ENCODE results near the gene ZNF841. TPM values are rescaled to one million over a fixed set of nuclear protein-coding genes. Genes with fewer than 3 reads are reported as not detected.

ZNF841 gene
- total RNA-seq, 1 experiment from 2014 or later, result 24.9 TPM

DNA sequence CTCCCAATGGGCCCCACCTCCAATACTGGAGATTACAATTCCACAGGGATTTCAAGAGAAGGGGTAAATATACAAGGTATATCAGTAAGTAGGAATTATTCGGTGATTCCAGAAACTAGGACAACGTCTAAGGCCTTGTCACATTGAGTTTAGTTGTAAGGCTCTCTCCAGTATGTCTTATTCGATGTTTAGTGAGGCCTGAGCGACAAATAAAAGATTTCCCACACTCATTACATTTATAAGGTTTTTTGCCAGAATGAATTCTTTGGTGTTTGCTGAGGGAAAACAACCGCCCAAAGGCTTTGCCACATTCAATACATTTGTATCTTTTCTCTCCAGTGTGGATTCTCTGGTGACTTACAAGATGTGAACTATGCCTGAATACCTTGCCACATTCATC is 19.1 kb upstream of the ZNF841 start:
- Histone ChIP-seq H4K20me1 (ENCODE audit: insufficient read depth) (no peaks in the 10 kb centered on the region), H3F3A (ENCODE audit: insufficient read depth, low read depth) (peaks cover 17% of the 10 kb centered on the region), H3K79me2 (ENCODE audit: low read depth) (no peaks in the 10 kb centered on the region), H3K9me3 (ENCODE audit: insufficient read depth, low read depth) (peaks cover 91% of the 10 kb centered on the region), H3K9me2 (ENCODE audit: insufficient read depth) (no peaks in the 10 kb centered on the region), H3K4me1 (replicated peaks; ENCODE audit: insufficient read depth) (no peaks in the 10 kb centered on the region), H3K4me2 (no peak overlapping the region), H3K27ac (no peak overlapping the region), H3K36me3 (ENCODE audit: low read depth) (peaks cover 48% of the 10 kb centered on the region), H3K4me3 (no peak overlapping the region), H3K27me3 (ENCODE audit: insufficient read depth, low read depth) (no peaks in the 10 kb centered on the region), H2AFZ (no peak overlapping the region)
- POLR2A ChIA-PET (ENCODE audit: unreplicated experiment), result no interaction called here
- intact Hi-C loops (cut with micrococcal nuclease; ENCODE audit: unreplicated experiment), result no loop called here
- TF ChIP-seq, protein P1, sequence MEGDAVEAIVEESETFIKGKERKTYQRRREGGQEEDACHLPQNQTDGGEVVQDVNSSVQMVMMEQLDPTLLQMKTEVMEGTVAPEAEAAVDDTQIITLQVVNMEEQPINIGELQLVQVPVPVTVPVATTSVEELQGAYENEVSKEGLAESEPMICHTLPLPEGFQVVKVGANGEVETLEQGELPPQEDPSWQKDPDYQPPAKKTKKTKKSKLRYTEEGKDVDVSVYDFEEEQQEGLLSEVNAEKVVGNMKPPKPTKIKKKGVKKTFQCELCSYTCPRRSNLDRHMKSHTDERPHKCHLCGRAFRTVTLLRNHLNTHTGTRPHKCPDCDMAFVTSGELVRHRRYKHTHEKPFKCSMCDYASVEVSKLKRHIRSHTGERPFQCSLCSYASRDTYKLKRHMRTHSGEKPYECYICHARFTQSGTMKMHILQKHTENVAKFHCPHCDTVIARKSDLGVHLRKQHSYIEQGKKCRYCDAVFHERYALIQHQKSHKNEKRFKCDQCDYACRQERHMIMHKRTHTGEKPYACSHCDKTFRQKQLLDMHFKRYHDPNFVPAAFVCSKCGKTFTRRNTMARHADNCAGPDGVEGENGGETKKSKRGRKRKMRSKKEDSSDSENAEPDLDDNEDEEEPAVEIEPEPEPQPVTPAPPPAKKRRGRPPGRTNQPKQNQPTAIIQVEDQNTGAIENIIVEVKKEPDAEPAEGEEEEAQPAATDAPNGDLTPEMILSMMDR (conservative IDR thresholded peaks at IDR 0.05), result no peak
- no peak for TF ChIP-seq EZH2 (IDR thresholded peaks at IDR 0.05; ENCODE audit: low read depth)
- CTCF ChIA-PET, result no interaction called here
- DNase-seq, result no peak
- BruUV-seq (replicated peaks), result no TSS peak

DNA sequence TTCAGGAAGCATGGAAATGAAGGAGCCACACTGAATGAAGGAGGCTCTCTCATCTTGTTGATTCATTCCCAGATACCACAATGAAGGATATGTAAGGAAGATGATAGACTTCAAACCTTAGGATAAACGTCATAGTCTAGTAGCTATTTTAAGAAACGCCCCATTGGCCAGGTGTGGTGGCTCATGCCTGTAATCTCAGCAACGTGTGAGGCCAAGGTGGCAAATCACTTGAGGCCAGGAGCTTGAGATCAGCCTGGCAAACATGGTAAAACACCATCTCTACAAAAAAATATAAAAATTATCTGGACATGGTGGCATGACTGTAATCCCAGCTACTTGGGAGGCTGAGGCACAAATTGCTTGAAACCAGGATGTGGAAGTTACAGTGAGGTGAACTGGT is 17.1 kb upstream of the ZNF841 start:
- DNase-seq, result no peak
- H2AFZ ChIP-seq, result no peak overlapping the region
- peaks cover 27% of the 10 kb centered on the region for H3K36me3 ChIP-seq (ENCODE audit: low read depth)
- peaks cover 17% of the 10 kb centered on the region for H3F3A ChIP-seq (ENCODE audit: insufficient read depth, low read depth)
- no peaks in the 10 kb centered on the region for H3K79me2 ChIP-seq (ENCODE audit: low read depth)
- CTCF ChIA-PET, result no interaction called here
- H3K4me3 ChIP-seq, result 0 out of 2 replicates have a peak overlapping the region, but pooled peaks have one; percentile 1
- no peak overlapping the region for H3K4me2 ChIP-seq
- no TSS peak for BruUV-seq (replicated peaks)
- H3K9me2 ChIP-seq (ENCODE audit: insufficient read depth), result no peaks in the 10 kb centered on the region
- H3K27me3 ChIP-seq (ENCODE audit: insufficient read depth, low read depth), result no peaks in the 10 kb centered on the region
- no peak overlapping the region for H3K27ac ChIP-seq
- POLR2A ChIA-PET (ENCODE audit: unreplicated experiment), result no interaction called here
- peaks cover 74% of the 10 kb centered on the region for H3K9me3 ChIP-seq (ENCODE audit: insufficient read depth, low read depth)
- no peaks in the 10 kb centered on the region for H4K20me1 ChIP-seq (ENCODE audit: insufficient read depth)
- intact Hi-C loops (cut with micrococcal nuclease; ENCODE audit: unreplicated experiment), result no loop called here
- TF ChIP-seq EZH2 (IDR thresholded peaks at IDR 0.05; ENCODE audit: low read depth), result no peak
- TF ChIP-seq, protein P1 (conservative IDR thresholded peaks at IDR 0.05), result no peak
- H3K4me1 ChIP-seq (replicated peaks; ENCODE audit: insufficient read depth), result no peaks in the 10 kb centered on the region

DNA sequence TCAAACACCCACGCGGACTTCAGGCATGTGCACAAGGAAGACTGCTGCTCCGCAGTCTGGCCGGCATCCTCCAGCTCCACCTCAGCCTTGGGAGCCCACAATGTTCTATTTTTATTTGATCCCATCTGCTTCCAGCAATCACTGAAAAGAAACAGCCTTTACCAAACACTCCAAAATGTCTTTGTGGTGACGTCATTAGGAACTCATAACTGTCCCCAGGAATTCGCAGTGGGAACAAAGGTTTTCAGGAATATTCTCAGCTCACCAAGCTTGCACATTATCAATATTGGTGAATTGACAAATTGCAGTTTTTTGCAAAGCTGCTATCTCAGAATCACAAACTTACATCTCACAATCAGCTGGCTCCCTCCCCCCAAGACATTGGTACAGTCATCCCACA is 15.2 kb upstream of the ZNF841 start:
- Histone ChIP-seq H3K27me3 (ENCODE audit: insufficient read depth, low read depth) (no peaks in the 10 kb centered on the region), H3K4me3 (no peak overlapping the region), H2AFZ (no peak overlapping the region), H3K79me2 (ENCODE audit: low read depth) (no peaks in the 10 kb centered on the region), H3K36me3 (ENCODE audit: low read depth) (peaks cover 11% of the 10 kb centered on the region), H3K27ac (no peak overlapping the region), H3K4me2 (no peak overlapping the region), H4K20me1 (ENCODE audit: insufficient read depth) (no peaks in the 10 kb centered on the region), H3K4me1 (replicated peaks; ENCODE audit: insufficient read depth) (no peaks in the 10 kb centered on the region), H3K9me2 (ENCODE audit: insufficient read depth) (no peaks in the 10 kb centered on the region), H3K9me3 (ENCODE audit: insufficient read depth, low read depth) (peaks cover 60% of the 10 kb centered on the region), H3F3A (ENCODE audit: insufficient read depth, low read depth) (peaks cover 13% of the 10 kb centered on the region; the same call in 1 of the 2 replicates)
- DNase-seq, result no peak
- intact Hi-C loops (cut with micrococcal nuclease; ENCODE audit: unreplicated experiment), result no loop called here
- CTCF ChIA-PET, result no interaction called here
- BruUV-seq (replicated peaks), result TSS peak; percentile 17
- POLR2A ChIA-PET (ENCODE audit: unreplicated experiment), result no interaction called here
- TF ChIP-seq, protein P1 (conservative IDR thresholded peaks at IDR 0.05), result no peak
- TF ChIP-seq EZH2 (IDR thresholded peaks at IDR 0.05; ENCODE audit: low read depth), result no peak
